NOMO-1 (cell line): ENCODE measurements around the gene SEMA6A.
"Not testable (repeated sequence)": the region's sequence is repeated elsewhere in the genome, so short reads cannot be mapped to it uniquely, and the experiment has no call there.

ENCODE experiments used
- DNase-seq, 2 experiments: peaks; one replicate each; lab custom pipeline; 2025; ENCODE audit not compliant: unreplicated experiment in 2 of 2; lab: John Stamatoyannopoulos, UW

SEMA6A gene

DNA sequence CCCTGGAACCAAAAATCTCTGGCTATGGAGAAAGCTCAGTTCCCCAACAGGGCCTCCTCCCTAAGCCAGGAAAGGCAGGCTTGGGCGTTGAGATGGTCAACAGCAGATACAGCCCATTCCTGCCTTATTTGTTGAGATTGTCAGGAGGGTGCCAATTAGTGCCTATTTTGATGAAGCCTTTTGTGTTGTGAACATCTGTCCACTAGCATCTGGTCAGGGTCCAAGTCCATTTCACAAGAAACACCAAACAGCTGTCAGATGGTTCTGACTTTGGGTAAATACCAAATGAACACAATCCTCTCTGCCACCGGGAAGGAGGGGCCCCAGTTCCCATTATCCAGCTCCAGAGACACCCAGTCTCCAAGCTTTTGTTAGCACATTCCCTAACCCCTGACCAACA lies 19.9 kb downstream of the SEMA6A start:
- no peak for DNase-seq

DNA sequence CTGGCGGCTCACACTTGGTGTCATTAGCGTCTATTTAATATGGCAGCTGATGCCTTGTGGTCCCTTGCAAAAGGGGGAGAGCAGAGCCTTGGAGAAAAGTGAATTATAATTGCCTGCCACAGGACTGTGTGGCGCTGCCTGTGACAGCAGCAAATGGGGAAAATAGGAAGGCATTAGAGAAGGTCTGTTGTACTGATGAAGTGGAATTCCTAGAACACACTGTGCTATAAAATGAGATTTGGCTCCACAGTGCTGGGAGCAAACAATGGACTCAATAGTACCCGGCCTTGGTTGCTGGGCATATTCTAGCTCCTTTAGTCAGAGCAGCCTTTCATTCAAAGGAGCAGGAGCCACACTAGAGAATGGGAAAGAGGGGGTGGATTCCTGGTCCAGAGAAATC lies 21.3 kb downstream of the SEMA6A start:
- DNase-seq, result no peak

DNA sequence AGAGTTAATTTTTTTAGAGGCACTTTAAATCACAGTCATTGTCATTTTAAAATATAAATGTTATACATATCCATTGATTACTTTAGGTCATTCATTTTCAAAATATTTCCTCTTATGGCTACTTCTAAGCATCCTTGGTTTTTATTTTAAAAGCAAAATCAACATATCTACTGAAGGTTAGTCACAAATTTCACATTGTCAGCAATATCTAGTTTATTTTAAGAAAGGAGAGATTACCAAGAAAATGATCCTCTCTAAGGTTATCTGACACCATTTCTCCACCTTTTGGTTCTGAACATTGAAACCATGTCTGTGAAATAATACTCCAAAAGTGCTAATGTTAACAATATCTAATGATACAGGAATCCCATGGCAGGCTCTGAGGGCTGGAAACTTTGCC lies 24.5 kb downstream of the SEMA6A start:
- no peak for DNase-seq

DNA sequence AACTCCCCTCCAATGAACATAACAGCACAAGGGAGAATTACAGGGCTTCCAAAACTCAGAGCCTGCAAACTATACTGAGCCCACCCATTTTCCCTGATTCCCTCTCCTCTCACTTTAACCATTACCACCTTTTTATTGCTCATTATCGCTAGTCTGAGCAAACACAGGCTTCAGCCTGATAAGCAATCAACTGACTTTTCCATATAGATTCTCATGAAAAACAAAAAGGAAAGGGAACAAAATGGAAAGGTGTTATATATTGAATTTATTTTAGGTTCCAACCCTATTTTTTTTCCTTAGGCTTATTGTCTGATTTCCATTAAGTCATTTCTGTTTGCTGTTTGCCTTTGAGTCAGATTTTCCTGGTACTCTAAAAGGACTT lies 27.9 kb downstream of the SEMA6A start:
- DNase-seq, result no peak

DNA sequence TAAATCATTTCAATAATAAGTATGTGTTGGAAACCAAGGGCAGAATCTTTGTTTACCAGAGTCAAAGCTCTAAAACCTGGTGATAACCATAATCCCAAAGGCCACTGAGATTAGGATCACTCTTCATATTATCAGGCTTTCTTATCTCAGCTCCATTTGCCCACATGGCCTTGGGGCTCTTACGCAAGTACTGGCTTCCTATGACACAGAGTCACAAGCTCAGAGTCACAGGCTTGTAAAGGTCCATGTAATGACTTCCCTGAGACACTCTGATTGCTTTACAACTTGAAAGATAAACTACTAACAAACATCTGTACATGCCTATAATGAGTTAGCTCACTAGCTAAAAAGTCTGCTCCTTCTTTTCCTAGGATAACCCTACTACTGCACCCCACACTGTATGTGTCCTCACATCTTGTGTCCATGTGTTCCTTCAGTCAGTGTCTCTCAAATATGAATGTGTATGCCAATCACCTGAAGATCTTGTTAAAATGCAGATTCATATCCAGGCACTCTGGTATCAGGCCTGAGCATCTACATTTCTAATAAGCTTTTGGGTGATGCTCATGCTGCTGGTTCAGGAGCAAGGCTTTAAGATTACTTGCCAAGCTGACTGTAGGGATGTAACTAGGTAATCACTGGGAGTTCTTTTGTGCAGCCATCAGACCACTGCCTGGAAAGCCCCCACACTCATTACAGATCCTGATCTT lies 28.4 kb downstream of the SEMA6A start:
- DNase-seq, result no peak

DNA sequence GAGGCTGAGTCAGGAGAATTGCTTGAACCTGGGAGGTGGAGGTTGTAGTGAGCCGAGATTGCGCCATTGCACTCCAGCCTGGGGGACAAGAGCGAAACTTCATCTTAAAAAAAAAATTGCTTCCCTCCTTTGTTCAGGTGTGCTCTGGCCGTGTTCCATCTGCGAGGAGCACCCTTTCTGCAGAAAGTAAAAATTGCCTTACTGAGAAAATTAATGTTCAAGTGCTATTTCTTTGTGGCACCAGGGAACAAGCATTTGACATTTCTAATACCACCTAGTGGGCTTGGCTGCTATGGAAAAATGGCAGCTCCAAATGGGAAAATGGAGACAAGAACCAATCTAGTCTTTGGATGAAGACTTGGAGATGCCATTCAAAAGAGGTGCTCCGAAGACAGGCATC lies 29.2 kb downstream of the SEMA6A start:
- not testable (repeated sequence) for DNase-seq

DNA sequence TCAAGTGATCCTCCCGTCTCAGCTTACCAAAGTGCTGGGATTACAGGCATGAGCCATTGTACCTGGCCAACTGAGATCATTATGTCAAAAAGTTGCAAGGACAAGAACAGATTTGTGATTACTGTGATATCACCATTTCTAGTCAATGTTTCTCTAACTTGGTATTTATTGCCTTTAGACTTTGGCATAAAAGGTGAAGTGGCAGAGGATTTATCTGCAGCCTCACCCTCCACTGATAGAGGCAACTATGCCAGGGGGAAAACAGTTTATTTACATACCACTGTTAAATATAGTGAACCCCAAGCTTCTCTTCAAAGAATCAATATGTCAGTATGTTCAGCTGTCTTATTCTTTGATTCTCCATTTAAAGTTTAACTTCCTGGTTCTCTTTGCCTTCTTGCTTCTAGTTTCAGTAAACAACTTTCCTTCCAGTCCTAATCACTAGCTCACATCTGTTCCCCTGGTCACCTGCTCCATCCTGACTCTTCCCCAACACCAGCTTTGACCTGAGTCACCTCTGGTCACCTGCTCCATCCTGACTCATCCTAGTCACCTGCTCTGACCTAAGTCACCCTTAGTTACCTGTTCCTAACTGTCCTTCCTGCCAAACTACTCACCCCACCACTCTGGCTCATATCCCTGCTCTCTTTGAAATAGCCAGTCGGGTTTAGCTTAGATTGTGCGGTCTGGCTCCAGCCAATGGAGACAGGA lies 29.9 kb downstream of the SEMA6A start:
- DNase-seq, result no peak

DNA sequence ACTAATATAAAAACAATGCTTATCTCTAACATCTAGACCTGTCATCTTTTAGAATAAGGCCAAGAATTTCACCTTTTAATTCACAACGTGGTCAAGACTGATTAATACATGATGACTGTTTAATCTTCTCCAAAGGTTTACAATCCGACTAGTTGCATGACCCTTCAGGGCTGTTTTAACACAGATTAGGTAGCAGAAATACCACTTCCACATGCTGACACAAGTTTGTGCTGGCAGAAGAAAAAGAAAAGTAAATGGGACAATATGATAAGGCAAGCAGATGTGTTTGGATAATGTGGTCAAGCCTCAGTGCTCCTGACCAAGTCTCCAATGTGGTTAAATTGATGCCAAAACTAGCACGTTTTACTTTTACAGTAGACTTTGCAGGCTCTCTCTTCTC lies 31.1 kb downstream of the SEMA6A start:
- DNase-seq, result no peak

DNA sequence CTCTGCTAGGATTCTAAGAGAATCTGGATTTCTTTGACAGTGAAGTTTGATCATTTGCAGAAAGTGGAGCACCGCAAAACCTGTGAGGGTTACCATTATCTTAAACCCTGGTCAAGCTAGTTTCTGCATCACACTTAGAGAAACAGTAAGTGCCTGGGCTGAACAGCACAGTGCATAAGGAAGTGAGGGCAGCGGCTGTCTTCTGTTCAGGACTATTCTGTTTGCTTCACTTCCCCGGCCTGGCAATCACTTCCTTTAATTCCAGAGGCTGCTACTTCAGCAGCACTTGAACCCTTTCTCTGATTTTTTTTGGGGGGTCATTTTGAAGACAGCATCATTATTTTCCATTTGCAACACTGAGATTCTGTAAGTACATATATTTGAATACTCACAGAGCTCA lies 32.0 kb downstream of the SEMA6A start:
- DNase-seq, result no peak

DNA sequence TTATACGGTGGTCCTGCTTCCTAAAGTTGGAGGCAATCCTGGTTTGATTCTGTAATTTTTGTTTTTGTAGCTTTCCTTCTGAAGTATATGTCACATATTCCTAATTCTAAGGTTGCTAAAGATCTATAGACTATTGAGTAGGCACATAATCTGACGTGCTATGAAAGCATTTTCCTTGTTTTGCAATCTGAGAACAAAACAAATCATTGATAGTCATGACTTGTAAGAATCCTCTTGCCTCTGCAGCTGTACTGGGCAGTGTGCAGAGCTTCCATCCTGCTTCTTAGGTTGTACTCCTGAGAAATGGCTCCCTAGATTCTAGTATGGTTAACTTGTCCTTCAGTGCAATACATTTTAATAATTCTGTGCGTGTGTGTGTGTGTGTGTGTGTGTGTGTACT lies 35.4 kb downstream of the SEMA6A start:
- no peak for DNase-seq

DNA sequence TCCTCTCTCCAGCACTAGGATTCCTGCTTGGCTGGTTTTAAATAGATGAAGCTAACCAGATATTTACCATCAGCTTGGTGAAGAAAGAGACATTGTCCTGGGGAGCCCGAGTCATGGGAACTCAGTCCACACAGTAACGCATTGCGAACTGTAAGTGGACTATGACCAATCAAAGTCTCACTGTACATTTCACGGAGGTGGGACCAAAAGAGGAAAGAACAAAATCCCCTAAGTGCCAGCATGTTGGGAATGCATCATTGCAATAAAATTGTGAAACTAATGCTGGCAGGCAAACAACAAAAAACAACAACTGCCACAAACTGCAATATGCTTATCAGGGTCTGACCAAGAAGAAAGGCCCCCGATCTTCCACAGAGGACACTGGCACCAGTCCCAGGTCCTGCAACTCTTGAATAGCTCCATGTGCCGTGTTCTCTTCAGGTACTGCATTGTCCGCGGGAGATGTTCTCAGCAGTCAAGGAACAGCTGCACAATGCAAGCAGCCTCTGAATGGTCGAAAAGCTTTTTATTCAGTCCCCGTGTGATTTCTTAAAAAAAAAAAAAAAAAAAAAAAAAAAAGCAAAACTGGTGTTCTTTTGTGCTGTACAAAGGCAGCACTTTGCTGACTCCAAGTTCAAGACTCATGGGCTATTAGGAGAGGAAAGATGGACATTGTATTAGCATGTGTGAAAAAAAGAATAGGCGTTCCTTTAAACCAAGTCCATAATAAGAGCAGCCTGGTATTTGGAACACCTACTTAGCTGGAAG lies 38.1 kb downstream of the SEMA6A start:
- no peak for DNase-seq

DNA sequence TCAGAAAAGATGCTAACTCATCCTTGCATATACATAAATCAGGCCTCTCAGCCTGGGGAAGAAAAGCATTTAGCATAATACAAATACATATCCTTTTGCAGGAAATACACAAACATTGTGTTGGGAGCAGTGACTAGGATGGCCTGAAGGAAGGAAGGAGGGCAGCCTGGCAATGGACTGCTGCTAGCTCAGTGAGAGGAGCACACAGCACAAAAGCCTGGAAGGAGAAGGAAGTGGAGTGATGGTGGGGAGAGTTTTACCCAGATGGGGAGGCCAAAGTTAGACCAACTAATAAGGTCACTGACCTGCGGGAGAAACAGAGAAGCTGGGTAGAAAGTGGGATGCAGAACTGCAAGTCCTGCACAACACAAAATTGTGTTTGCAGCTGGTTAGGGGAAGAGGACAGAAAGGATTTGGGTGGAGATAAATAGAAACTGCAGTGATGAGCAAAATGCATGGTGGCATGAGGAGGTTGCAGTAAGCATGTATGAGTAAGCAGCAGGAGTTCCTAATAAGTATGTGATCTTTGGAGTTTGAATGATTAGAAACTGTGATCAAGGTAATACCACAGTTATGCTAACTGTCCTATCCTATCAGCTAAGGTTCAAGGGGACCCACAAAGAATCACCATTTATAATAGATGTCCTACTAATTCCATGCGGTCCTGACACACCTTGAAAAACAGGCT lies 39.5 kb downstream of the SEMA6A start:
- DNase-seq, result no peak

DNA sequence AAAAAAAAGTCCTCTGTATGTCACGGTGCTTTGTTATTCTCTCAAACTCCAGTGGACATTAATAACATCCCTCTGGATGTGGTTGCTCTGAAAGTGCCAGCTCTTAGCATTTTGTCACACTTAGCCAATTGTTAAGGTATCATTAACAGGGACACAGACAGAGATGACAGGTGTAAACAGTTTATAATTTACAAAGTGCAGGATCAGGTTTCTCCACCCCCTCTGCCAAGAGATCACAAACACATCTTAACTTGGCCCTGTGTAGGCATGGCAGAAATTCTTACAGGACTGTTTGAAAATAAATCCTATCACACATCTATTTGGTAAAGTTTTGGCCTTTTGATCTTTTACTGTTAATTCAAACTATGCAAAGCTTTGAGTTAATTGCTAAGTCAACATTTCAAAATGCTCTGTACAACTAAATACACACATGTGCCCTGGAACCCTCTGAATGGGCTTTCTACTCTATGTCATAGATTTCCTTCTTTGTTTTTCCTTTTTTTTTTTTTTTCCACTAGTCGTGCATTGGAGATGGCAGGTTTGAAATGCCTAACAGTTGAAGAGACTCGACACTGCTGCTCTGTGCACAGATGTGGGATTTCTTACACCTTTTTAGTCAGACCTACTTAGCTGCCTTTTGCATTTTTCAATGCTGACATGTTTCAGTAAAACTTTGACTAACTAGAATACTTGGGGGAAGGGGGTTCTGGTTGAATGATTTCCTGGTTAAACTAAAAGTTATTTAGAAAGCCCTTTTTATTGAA lies 41.7 kb downstream of the SEMA6A start:
- DNase-seq, result no peak

DNA sequence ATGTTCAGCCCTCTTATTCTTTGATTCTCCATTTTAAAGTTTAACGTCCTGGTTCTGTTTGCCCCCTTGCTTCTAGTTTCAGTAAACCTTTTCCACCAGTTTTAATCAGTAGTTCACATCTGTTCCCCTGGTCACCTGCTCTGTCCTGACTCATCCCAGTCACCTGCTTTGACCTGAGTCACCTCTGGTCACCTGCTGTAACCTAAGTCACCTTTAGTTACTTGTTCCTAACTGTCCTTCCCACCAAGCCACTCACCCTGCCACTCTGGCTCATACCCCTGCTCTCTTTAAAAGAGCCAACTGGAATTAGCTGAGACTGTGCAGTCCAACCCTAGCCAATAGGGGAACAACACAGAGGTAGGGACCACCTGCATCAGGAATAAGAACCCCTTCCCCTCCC lies 43.0 kb downstream of the SEMA6A start:
- DNase-seq, result no peak

DNA sequence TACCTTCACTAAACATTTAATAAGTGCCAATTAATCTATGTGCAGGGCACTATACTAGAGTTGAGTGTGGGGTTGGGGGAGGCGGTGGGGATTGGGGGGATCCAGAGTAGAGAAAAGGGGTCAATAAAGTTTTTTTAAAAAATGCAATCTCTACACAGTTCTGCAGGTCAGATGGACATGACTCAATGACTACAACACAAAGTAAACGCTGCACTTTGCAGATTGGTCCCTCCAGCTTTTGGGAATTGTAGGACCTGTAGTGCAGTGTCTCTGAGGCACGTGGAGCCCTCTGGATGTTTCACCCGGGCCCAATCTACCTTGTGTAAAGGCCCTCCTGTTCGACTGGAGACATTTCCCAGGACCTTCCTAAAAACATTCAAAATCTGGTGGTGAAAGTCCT lies 43.5 kb downstream of the SEMA6A start:
- no peak for DNase-seq

DNA sequence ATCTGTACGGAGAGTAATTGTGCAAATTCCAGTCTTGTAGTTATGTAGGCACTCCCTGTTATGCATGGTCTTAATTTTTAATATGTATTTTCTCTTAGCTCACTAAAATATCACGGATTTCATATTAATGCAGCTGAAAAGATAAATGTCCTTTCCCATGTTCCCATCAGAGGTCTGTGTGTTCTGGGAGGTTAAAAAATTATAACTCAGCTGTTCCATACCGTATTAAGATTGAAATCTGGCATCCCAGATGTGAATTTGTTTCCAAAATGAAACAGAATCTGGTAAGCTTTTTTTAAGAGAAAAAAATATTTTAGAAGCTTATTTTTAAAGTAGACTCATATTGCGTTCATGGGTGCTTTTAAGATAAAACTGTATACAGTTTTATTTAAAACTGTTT lies 44.3 kb downstream of the SEMA6A start:
- DNase-seq, result no peak

DNA sequence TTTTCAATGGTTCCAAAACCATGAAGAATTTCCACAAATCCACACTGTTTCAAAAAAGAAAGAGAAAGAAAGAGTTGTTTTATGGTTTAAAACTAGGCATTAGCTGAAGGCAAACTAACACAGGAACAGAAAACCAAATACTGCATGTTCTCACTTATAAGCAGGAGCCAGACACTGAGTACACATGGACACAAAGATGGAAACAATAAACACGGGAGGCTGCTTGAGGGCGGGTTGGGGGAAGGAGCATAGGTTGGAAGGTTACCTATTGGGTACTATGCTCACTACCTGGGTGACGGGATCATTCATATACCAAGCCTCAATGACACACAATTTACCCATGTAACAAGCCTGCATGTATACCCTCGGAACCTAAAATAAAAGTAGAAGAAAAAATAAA lies 45.0 kb downstream of the SEMA6A start:
- DNase-seq, result no peak

DNA sequence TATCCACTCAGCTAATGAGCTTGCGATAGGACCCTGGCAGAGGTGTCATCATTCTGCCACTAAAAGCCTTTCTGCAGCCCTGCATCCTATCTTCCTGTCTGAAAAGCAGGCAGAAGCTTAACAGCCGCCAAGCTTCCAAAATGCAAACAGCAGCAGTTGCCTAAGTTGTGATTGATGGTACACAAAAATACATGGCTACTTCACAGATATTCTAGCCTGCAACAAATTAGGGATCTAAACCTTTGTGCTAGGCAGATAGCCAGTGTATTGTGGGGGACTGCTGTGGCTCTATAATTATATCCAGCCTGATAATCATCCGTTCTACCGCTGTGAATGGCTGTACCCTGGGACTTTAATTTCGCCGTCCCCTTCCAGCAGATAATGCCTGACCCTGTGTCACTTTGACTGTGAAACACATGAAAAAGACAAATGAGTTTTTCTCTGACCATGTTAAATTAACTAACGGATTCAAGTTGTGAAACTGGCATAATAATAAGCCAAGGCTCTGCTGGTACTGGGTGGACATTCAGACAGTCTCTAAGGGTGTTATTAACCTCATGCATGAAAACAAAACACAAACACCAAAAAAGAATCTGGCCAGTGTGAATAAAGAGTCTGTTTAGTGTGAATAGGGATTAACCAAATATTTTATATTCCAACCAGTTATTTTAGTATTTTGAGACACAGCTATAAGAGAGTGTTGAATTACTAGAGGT lies 45.9 kb downstream of the SEMA6A start:
- DNase-seq, result no peak

DNA sequence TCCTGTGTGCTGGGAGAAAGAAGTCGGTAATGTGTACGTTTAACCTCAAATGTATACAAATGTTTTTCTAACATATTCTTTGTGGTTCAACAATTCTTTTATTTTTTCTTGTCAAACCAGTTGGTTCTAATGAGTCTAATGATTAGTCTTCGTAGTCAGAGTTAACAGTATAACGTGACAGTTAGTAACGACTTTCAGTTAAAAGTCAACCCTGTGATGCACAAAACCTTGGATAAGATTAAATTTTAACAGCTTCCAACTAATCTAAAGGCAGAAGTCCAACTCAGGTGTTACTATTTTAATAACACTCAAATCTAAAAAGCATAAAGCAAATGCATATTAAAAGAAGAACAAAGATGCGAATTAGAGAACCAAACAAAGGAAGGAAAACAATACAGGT lies 47.0 kb downstream of the SEMA6A start:
- DNase-seq, result no peak

DNA sequence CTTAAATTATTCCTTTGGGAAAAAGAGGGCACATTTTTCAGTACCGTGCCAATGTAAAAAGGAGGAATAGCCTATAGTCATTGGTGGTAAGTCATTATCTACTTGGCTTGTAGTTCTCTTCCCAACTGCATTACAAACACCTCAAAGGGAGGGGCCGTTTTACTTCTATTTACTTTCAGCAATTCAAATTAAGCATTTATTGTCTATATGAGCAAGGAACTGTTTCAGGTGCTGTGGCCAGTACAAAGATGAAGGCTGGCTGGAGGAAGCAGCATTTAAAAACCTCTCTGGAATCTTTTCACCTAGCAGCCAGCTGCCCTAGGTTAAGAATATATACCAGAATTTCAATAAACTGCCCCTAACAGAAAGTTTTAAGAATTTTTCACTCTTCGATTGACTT lies 48.9 kb downstream of the SEMA6A start:
- DNase-seq, result no peak
